GM12892 (cell line): ENCODE data around the gene RAB27B.

Source experiments
- POLR2A ChIP-seq: IDR thresholded peaks from 2 replicates; pipeline ENCODE4 v1.6.1; 2011; ENCODE audit warnings: low read depth, low read length, control low read depth
- TAF1 ChIP-seq: IDR thresholded peaks from 2 replicates; pipeline ENCODE4 v1.6.1; 2011; ENCODE audit warnings: low read depth, mild to moderate bottlenecking, control low read depth, low read length, borderline replicate concordance

- no peak for TF ChIP-seq POLR2A
- no peak for TF ChIP-seq TAF1
Observed at GRCh38 chr18:54802686-54803395, 25.4 kb upstream of the RAB27B start.
